Stimulated activated CD4-positive, alpha-beta T cell treated with anti-CD3 and anti-CD28 coated beads, Interleukin-4, amount 100 ng/mL, for 1 hour (primary cell): ENCODE results near the gene POLR2J.
"Not testable (repeated sequence)": the region's sequence is repeated elsewhere in the genome, so short reads cannot be mapped to it uniquely, and the experiment has no call there.

Experiments
- DNase-seq: peaks from one replicate; pipeline ENCODE4 v3.0.0-alpha.2; 2020

POLR2J gene

DNA sequence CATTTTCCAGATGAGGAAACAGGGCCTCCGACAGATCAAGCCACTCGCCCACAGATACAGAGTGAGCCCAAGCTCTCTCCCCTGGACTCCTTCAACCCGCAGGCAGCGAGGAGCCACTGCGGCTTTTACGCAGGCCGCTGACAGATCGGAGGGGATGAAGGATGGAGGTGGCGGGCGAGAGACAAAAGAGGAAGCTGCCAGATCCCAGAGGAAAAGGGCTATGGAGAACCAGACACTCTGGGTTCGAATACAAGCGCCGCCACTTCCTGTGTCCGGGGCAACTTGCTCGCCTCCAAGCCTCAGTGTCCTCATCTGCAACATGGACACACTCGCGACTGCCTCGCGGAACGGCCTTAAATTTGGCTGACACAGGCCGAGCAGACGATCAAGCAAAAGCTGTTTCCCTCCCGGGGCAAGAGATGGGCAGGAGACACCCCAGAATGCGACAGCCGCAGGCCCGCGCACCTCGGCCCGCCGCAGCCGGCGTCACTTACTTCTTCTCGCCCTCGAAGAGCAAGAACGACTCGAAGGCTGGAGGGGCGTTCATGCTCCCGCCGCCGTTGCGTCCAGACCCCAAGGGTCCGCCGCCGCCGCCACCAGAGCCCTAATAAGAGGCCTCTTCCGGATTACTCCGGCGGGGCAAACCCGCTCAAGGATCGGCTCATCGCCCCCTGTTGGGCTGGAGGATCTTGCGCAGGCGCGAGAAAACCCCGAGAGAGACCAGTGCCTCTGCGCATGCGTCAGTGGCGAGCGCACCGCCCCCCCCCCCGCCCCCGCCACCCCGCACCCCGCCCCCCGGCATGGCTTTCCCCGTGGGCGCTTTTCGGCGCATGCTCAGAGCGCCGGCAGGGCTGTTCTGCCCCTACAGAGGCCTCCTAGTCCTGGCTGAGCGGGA, at the start of gene POLR2J:
Gene POLR2J, minus strand, starts transcription at position 609 of the 895 bp plus-strand sequence. Its CDS starts 62 bp downstream, at position 547.
- peak; percentile 87 for DNase-seq

DNA sequence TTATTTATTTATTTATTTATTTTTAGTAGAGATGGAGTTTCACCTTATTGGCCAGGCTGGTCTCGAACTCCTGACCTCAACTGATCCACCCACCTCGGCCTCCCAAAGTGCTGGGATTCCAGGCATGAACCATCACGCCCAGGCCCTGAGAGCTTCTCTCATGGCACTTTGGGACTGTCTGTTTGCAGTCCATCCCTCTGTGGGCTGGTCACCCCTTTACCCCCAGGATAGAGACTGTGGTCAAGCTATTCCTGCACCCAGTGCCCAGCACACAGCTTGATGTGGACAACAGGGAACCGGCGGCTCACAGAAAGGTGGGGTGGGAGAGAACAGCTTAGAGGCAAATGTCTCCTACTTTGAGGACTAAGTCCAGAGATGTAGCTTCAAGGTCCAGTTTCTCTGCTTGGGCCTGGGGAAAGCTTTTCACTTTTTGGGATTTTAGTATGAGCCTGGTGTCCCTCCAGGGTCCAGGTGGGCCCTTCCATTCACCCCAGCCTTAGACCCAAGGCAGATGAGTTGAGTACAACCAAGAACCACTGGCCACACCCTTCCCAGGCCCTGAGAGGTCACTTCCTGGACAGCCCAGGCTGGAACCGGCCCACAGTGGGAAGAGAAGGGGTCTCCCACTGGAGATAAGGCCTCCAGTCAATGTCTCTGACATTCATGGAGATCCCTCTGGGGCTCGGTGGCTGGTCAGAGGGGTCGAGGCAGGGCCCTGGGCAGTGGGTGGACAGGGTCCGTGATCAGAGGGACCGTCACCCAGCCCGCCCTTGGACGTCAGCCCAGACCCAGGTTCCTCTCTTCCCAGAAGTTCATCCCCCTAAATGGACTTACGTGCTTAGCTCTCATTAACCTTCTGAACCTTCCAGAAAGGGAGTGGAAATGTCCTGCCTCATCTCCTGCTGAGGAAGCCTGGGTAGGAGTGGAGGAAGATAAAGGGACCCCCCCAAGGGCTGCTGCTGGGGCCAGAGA, 49.4 kb upstream of the POLR2J start:
- not testable (repeated sequence) for DNase-seq

DNA sequence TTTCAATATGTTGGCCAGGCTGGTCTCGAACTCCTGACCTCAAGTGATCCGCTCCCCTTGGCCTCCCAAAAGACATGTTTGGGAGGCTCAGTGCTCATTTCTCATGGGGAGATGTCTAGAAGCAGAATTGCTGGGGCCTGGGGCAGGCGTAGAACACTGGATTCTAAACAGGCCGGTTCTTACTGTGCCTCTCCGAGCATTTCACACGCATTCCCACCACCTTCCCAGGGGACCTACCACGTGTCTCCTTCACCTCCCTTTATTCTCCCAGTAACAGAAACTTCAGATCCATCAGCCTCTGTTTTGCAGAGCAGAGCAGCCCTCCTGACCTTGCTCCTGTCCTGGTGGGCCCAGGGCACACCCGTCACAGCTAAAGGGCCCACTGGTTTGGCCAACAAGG, 48.5 kb upstream of the POLR2J start:
- not testable (repeated sequence) for DNase-seq

DNA sequence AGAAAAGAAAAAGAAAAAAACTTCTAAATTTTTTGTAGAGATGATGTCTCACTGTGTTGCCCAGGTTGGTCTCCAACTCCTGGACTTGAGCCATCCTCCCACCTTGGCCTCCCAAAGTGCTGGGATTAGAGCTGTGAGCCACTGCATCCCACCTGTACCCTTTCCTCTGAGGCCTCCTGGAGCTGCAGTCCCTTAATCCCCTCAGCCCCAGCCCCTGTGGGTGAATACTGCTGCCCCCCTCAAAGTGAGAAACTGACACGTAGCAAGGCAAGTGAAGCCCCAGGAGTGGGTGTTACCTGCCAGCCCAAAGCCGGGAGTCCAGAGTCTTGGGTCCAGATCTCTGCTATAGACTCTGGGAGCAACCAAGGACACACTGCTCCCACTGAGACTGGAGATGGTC, 46.1 kb upstream of the POLR2J start:
- DNase-seq: not testable (repeated sequence)

DNA sequence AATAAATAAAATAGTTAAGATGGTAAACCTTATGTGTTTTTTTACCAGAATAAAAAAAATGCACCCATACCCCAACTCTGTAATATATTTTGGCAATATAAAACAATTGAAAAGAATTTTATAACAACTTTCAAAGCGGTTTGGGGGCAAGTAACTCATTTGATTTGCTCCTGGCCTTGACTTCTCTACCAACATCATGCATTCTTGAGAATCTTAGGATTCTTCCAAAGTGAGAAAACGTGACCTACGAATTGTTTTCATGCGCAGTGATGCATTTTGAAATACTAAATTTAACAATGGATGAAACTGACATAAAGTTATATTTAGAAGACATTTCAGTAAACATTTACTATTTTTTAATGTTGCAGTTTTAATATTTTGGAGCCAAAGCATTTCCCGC, 42.1 kb upstream of the POLR2J start:
- DNase-seq: not testable (repeated sequence)

DNA sequence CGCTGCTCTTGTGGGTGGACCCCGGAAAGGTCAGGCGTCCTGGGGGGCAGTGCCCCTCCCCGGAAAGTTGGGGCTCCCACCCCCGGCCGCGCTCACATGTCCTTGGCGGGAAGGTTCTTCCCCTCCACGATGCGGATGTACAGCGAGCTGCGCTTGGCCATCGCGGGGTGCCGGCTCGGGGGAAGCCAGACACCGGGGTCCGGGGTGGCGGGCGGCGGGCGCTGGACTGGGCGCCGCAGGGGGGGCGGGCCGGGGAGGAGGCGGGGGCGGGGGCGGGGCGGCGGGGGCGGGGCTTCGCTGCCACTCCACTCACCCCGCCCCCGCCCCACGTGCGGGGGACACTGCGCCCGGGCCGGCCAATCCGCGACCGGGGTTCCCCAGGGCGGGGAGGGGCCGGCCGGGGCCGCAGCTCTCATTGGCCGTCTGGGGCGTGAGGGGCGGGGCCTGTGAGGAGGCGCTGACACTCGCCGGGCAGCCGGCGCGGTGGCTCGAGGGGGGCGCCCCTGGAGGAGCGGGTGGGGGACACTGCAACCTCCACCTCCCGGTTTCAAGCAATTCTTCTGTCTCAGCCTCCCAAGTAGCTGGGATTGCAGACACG, 38.9 kb upstream of the POLR2J start, which contains the start of gene RASA4B:
Gene RASA4B, minus strand, starts transcription at position 228 of the 598 bp plus-strand sequence. Its CDS starts 67 bp downstream, at position 161.
- not testable (repeated sequence) for DNase-seq

DNA sequence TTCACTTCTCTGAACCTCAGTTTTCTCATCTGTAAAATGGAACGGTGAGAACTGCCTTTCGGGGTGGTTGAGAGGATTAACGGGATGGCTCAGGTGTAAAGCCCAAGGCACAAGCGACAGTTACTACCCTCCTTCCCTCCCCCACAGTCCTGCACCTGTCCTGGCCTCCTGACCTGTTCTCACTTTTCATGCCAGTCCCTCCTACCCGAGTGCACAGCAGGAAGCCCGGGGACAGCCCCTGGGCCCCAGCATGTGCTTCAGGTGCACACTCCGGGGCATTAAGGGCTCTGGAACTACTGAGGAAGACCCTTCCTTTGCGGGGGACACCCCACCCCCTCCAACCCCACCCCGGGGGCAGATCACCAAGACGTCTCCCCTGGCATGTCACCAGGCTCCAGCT, 38.2 kb upstream of the POLR2J start:
- not testable (repeated sequence) for DNase-seq

DNA sequence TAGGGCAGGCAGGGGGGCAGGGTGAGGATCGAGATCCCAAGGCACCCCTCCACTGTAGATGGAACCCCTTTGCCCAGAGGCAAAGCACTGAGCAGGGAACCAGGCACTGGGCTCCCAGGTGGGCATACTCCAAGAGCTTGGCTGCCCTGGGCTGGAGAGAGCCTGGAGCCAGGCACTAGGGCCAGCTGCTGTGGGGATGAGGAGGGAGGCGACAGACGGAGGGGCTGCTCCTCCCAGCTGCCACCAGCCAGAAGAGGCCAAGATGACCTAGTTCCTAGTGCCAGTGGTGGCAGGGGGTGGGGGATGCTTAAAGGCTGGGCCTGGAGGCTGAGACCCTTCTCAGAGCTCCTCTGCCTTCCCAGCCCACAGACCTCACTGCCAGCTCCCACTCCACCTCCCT, 37.2 kb upstream of the POLR2J start:
- DNase-seq: not testable (repeated sequence)

DNA sequence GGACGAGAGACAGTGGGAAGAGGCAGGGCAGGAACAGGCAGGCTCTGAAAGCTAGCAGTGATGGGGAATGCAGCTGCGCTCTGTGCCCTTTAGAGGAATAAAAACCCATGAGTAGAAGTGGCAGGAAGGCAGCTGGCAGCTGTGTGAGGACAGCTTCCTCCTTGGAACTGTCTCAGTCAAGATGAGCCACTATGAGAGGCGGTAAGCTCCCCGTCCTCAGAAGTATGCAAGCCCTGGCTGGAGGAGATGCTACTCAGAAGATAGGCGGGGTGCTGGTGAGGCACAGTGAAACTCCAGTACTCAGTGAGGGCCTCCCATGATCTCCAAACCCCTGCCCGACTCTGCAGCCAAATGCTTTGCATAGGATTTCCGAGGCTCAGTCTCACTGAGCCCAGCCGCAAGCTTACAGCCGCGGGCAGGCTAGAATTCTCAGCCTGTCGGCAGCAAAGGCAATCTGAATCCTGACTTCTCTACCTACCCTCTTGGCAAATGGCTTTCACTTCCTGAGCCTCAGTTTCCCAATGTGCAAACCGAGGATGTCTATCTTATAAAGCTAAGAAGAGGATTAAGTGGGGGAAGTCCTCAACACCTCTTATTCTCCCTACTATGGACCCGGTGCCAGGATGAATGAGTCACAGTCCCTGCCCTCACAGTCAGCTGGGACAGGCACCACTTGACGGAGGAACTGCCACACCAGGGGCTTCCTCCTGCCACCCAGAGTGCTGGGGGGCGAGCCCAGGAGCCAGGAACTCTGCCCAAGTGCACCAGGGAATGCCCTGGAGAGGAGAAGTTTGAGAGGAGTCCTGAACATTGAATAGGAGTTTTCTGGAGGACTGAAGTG, 36.4 kb upstream of the POLR2J start:
- not testable (repeated sequence) for DNase-seq

DNA sequence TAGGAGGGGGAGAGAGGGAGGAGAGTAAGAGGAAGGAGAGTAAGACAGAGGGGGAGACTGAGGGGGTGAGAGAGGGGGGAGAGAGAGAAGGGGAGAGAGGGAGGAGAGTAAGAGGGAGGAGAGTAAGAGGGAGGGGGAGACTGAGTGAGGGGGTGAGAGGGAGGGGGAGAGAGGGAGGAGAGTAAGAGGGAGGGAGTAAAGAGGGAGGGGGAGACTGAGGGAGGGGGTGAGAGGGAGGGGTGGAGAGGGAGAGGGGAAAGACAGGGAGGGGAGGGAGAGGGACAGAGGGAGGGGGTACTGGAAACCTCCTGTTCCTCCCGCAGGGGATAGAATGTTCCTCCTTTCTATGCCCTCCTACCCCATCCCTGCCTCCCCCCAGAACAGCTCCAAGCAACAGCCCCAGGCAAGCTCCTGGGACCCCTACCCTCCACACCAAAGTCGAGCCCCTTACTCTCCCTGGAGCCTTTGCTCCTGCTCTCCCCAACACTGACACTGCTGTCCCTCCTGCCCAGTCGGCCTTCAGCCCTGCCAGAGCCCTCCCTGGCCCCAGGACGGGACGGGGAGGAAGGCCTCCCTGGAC, 34.0 kb upstream of the POLR2J start:
- DNase-seq: not testable (repeated sequence)

DNA sequence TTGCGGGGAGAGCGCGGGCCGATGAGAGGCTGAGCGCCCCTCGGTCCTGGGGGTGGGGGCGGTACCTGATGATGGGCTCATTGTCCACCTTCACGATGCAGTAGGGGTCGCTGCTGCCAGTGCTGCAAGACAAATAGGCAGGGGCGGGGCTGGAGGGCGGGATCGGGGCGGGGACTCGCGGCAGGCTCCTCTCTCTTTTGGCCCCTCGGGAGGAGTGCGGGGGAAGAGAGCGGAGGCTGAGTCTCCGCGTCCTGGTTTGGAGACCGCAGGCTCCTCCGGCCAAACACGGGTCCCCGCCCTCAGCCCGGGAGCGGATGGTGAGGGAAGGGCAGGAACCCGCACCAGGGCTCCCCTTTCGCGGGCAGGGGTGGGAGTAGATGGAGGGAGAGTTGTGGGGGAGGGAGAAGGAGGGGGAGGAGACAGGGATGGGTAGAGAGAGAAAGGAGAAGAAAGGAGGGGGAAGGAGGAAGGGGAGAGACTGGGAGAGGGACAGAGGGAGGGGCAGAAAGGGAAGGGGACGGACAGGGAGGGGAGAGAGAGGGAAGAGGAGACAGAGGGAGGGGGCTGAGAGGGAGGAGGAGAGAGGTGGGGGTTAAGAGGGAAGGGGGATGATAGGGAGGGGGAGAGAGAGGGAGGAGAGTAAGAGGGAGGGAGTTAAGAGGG, 33.3 kb upstream of the POLR2J start:
- not testable (repeated sequence) for DNase-seq

DNA sequence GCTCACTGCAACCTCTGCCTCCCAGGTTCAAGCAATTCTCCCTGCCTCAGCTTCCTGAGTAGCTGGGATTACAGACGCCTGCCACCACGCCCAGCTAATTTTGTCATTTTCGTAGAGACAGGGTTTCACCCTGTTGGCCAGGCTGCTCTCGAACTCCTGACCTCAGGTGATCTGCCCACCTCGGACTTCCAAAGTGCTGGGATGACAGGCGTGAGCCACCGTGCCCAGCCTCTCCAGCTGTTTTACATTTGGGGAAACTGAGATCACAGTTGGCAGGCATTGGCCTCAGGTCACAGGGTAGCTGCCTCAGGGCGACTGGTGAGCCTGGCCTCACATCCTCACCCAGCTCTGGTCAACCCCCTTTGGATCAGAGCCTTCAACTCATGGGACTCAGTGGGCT, 31.9 kb upstream of the POLR2J start:
- not testable (repeated sequence) for DNase-seq

DNA sequence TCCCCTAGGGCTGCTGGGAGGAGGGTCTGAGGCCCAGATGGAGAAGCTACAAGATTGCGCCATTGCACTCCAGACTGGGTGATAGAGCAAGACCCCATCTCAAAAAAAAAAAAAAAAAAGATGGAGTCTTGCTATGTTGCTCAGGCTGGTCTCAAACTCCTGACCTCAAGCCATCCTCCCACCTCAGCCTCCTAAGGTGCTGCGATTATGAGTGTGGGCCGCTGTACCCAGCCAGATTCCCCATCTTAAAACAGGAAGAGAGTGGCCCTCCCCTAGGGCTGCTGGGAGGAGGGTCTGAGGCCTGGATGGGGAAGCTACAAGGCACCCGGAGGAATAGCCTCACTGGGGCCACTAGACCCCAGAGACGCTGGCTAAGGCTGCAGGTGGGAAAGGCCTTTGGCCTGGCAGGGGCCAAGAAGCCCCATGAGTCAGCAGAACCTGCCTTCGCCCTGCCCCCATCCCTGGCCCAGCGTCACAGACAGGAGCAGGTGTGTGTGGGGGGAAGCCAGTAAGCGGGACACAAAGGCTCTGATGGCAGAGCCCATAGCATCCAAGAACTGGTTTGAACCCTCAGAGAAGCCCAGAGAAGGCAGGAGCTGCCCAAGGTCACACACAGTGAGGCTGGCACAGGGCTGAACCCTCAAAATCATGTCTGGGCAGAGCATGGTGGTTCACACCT, 28.8 kb upstream of the POLR2J start:
- not testable (repeated sequence) for DNase-seq

DNA sequence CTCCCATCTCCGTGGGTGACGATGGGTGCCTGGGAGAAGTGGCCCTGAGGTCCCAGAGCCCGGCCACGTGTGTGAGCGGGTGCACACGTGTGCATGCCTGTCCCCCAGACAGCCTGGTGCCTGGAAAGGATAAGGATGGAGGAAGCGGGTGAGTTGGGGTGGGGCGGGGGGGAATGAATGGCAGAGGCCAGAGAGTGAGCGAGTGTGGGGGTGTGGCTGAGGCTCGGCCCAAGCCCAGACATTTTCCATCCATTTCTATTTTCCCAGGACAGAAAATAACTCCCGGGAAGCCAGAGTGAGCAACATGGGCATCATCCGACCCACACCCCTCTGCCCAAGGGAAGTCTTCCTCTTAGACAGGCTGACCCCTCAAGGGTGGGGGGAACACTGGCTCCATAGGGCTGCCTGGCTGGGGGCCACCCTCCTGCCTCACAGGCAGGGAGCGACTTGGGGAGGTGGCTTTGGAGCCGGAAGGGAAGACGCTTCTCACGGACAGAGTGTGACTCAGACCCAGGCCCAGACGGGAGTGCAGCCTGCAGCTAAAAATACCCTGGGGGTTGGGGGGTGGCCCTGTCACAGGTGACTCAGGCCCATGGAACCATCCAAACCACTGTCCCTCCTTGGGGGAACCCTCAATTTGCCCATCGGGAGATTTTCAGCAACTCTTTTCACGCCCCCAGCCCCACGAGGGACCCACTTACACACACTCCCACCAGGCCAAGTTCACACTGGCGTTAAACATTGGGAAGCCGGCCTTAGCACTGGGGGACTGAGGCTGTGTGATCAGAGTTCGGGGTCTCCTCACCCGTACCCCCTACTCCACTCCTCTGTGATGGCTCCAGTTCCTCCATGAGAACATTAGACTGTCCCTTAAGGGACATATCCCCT, 26.8 kb upstream of the POLR2J start:
- not testable (repeated sequence) for DNase-seq

DNA sequence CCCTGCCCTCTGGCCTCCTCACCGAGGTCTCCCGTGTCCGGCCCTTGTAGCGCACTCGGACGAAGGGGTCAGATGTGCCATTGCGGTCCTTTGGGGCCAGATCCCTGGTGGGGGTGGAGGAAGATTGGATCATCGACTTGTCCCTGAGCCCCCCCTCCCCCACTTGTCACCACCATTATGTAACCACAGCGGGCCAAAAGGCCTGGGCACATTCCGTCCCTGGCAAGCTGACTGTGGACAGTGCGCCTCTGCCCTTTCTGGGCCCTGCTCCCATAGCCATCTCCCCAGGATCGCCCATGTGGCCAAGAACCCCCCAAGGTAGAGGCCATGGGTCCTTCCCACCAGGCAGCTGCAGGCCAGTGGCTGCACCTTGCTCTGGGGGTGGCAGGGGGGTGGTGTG, 24.4 kb upstream of the POLR2J start:
- not testable (repeated sequence) for DNase-seq

DNA sequence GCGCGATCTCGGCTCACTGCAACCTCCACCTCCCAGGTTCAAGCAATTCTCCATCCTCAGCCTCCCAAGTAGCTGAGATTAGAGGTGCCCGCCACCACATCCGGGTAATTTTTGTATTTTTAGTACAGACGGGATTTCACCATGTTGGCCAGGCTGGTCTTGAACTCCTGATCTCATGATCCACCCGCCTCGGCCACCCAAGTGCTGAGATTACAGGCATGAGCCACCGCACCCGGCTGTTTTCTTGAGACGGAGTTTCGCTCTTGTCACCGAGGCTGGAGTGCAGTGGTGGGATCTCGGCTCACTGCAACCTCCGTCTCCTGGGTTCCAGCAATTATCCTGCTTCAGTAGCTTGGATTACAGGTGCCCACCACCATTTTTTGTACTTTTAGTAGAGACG, 19.6 kb upstream of the POLR2J start:
- not testable (repeated sequence) for DNase-seq

DNA sequence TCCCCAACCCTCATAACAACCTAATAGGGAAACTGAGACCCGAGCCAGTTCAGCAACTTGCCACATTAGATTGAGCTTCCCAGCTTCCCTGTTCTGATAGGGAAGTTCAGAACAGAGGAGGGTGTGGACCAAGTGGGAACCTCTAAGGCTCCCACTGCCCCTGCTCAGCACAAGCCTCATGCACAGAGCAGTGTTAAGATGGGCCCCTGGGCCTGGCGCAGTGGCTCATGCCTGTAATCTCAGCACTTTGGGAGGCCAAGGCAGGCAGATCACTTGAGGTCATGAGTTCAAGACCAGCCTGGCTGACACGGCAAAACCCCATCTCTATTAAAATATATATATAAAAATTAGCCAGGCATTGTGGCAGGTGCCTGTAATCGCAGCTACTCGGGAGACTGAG, 18.6 kb upstream of the POLR2J start:
- not testable (repeated sequence) for DNase-seq

DNA sequence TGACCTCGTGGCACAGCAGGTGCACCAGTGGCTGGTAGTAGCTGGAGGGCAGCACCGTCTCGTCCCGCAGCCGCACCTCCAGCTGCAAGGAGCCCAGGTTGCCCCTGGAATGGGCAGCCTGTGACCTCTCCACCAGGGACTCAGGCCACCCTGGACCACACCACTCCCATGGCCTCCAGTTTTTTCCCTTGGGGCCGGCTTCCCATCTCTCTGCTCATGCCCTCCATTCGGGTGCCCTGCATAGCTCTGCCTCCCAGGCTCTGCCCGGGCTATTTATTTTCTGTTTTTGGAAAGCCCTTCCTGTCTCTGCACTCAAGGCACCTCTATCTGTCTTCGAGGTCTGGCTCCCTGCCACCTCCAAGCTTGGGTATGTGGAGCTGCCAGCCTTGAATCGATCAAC, 18.1 kb upstream of the POLR2J start:
- DNase-seq: not testable (repeated sequence)
